Lower lobe of right lung (tissue), 2 donors: ENCODE results near the gene POLDIP3. TPM values are rescaled to one million over a fixed set of nuclear protein-coding genes. Genes with fewer than 3 reads are reported as not detected.
"Not testable (repeated sequence)": the region's sequence is repeated elsewhere in the genome, so short reads cannot be mapped to it uniquely, and the experiment has no call there.

Experiments used
- ATAC-seq, 2 donors: fragments of 200-7000 bp; cut with Tn5 transposase; one replicate each; pipeline ENCODE4 v1.9.1; 2020 to 2022; ENCODE audit warnings: mild to moderate bottlenecking in 2 of 2, moderate library complexity in 2 of 2
- DNase-seq: peaks from one replicate; pipeline ENCODE4 v3.0.0-alpha.2; 2020
- H3K27ac ChIP-seq: fragments of 200-600 bp; one replicate; pipeline ENCODE4 v1.8.0; 2022
- H3K27me3 ChIP-seq: fragments of 200-600 bp; one replicate; pipeline ENCODE4 v1.8.0; 2022; ENCODE audit warnings: low read depth
- H3K36me3 ChIP-seq: fragments of 200-600 bp; one replicate; pipeline ENCODE4 v1.8.0; 2022; ENCODE audit warnings: mild to moderate bottlenecking
- H3K4me1 ChIP-seq: fragments of 200-600 bp; one replicate; pipeline ENCODE4 v1.8.0; 2022
- H3K4me3 ChIP-seq: fragments of 200-600 bp; one replicate; pipeline ENCODE4 v1.8.0; 2022; ENCODE audit warnings: mild to moderate bottlenecking
- H3K9me3 ChIP-seq: fragments of 200-600 bp; one replicate; pipeline ENCODE4 v1.8.0; 2022
- CTCF ChIP-seq: fragments of 200-600 bp; IDR thresholded peaks from one replicate; pipeline ENCODE4 v1.8.0; 2022; ENCODE audit warnings: antibody characterized with exemption, mild to moderate bottlenecking
- intact Hi-C: fragments of 100-400 bp; cut with DNase I; formaldehyde crosslinking; loops from one replicate; pipeline ENCODE4 v1.11.0; 2022
- total RNA-seq: library from RNA; stranded (reverse); fragmentation: NEBNext Ultra II Directional; extraction: Animal tissue kit (Norgen Biotek cat#: 25700); gene quantifications from one replicate; pipeline ENCODE4 v1.2.1, GENCODE V29; 2021
- donor health status: DM: no; HTN: yes; CAD: no; lungs with severe emphysema.

Gene POLDIP3
- total RNA-seq, 1 donor from 2014 or later = 75.0 TPM

- Histone ChIP-seq H3K36me3 (peaks cover 53% of the 10 kb centered on the region), H3K27ac (no peak overlapping the region)
- TF ChIP-seq CTCF = no peak
These were observed 5.4 kb upstream of the POLDIP3 start for GRCh38 chr22:42620084-42620483.

DNA sequence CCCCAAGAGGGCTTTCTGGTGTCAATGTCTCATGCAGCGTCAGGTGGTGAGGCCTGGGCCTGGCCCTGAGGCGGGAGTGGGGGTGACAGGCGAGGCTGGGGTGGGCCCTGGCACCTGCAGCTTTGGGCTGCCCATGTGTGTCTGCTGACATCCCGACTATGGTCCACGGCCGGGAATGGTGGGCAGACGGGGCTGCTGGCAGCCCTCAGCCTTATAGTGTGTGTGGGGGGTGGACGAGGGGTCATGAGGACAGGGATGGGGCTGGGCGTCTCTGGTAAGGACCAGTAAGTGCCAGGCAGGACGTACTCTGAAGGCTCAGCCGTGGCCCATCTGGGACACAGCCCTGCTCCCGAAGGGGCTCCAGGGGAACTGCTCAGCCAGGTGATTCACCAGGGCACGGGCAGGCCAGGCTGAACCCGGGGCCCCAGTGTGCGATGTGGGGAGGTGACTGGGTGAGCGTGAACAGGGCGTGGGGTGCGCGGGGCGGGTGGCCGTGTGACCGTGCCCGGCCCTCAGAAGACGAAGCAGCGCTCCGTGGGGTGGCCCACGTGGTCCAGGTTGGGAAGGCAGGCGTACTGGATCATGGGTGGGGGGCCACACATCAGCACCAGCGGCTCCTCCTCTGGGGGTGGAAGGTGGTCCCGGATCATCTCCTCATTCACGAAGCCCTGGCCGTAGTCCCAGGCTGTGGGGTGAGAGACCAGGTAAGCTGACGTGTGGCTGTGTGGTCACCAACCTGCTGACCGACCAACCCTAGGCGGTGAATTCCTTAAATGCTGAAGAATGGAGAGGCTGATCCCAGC lies 4.8 kb upstream of the POLDIP3 start:
- no peak for ATAC-seq
- H3K4me3 ChIP-seq = no peak overlapping the region
- DNase-seq = no peak
- intact Hi-C loops = no loop called here
- H3K4me1 ChIP-seq = peaks cover 29% of the 10 kb centered on the region
- no peaks in the 10 kb centered on the region for H3K27me3 ChIP-seq
- TF ChIP-seq CTCF = no peak
- H3K27ac ChIP-seq = no peak overlapping the region
- no peaks in the 10 kb centered on the region for H3K9me3 ChIP-seq
- peaks cover 48% of the 10 kb centered on the region for H3K36me3 ChIP-seq

More at GRCh38 chr22:42620084-42620483, 5.4 kb upstream of the POLDIP3 start:
- intact Hi-C loops = no loop called here
- H3K4me3 ChIP-seq = no peak overlapping the region
- no peak for ATAC-seq
- no peaks in the 10 kb centered on the region for H3K9me3 ChIP-seq
- no peak for DNase-seq
- H3K4me1 ChIP-seq = peaks cover 29% of the 10 kb centered on the region
- H3K27me3 ChIP-seq = no peaks in the 10 kb centered on the region

DNA sequence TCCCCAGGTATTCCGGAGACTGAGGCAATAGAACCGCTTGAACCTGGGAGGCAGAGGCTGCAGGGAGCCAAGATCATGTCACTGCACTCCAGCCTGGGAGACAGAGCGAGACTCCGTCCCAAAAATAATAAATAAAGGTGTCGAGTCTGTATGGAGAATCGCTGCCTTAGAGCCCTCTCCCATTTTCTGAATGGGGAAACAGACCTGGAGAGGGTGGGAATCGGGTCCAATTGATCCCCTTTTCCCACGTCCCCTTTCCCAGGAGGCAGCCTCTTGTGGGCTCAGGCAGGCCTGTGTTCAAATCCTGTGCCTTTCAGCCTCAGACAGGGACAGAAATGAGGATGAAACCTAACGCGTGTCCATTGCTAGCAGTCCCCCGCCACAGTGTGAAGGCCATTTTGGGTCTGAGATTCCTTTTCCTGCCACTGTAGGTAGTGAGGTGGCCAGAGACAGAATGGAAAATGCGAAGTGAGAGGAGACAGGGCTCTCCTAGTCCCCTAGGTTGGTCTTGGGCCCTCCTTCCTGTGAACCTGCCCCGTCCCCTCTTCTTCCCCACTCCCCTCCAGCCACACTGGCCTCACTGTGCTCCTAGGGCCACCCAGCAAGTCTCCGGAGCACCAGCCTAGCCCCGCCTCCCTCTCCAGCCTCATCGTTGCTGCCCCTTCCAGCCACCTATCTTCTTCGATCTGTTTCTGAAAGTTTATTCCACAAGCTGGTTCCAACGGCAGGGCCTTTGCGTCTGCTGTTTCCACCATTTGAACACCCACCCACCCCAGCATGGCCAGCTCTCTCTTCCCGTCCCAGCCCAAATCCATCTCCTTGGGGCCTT lies 2.7 kb upstream of the POLDIP3 start:
- DNase-seq (no peak), ATAC-seq (no peak)
- TF ChIP-seq CTCF = no peak
- Histone ChIP-seq H3K4me1 (peaks cover 45% of the 10 kb centered on the region), H3K4me3 (no peak overlapping the region), H3K27ac (peak overlapping the region; percentile 41), H3K36me3 (peaks cover 30% of the 10 kb centered on the region), H3K9me3 (no peaks in the 10 kb centered on the region), H3K27me3 (no peaks in the 10 kb centered on the region)
- intact Hi-C loops = no loop called here

GRCh38 chr22:42615860-42616175 lies 1.1 kb upstream of the POLDIP3 start:
- peak overlapping the region; percentile 97 for H3K27ac ChIP-seq
- H3K27me3 ChIP-seq, H3K9me3 ChIP-seq, intact Hi-C loops, DNase-seq: not testable (repeated sequence)
- peaks cover 32% of the 10 kb centered on the region for H3K36me3 ChIP-seq
- ATAC-seq = peak; percentile 1 to 16
- peaks cover 53% of the 10 kb centered on the region for H3K4me1 ChIP-seq
- H3K4me3 ChIP-seq = peak overlapping the region; percentile 95

DNA sequence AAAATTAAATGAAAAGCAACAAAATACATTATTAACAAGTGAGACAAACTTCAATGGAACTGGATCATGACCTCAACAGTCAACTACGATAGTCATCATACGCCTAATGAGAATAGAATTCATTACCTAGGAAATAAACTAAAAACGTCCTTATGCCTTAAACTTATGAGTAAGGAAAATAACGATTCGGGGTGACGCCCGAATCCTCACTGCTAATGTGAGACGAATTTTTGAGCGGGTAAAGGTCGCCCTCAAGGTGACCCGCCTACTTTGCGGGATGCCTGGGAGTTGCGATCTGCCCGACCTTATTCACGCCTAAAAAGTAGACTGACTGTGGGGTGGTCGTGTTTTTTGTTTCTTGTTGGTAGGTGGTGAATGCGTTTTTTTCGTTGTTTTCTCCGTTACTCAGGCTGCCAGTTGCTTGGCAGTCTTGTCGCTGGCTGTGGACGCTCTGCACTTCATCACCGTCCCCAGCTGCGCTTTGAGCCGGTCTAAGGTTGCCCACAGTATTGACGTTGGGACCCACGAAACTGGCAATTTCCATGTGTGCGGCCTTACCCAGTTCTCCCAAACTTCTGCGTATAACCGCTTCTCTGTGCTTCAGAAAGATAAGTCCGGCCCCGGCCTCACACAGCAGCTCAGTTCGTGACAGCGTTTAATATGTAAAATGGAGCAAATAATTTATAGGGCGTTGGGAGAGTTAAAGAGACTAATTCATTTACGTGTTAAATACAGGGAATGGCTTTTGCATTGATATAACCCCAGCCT lies 593 bp upstream of the POLDIP3 start:
- Histone ChIP-seq H3K9me3 (no peaks in the 10 kb centered on the region), H3K27me3 (no peaks in the 10 kb centered on the region), H3K27ac (peak overlapping the region; percentile 97), H3K36me3 (peaks cover 27% of the 10 kb centered on the region), H3K4me1 (peaks cover 59% of the 10 kb centered on the region), H3K4me3 (peak overlapping the region; percentile 95)
- intact Hi-C loops = no loop called here
- ATAC-seq (peak; percentile 77 to 80), DNase-seq (peak; percentile 85)
- no peak for TF ChIP-seq CTCF
